Prostate gland (tissue), 2 donors: ENCODE data around the gene AKAP8.

Experiments
- CTCF ChIP-seq, 4 experiments: fragments of 200-600 bp in 2 of 4; fragments of 450-650 bp in 2 of 4; sonication (generic) in 2 of 4; IDR thresholded peaks; 1 replicate in 3 of 4; 2 replicates in 1 of 4; pipeline ENCODE4 v1.5.1; 2016 to 2019; ENCODE audit warnings: antibody characterized with exemption in 4 of 4, mild to moderate bottlenecking in 2 of 4, moderate library complexity in 2 of 4
- POLR2A ChIP-seq: fragments of 450-650 bp; IDR thresholded peaks from one replicate; pipeline ENCODE4 v1.6.1; 2016; ENCODE audit warnings: antibody characterized with exemption, mild to moderate bottlenecking

- TF ChIP-seq CTCF (IDR thresholded peaks at IDR 0.05) (no peak), POLR2A (no peak)
Measured at GRCh38 chr19:15368051-15368632, 11.4 kb downstream of the AKAP8 start.
